ENCODE data around the gene NTRK1.
A peak's percentile ranks its signal among the peaks of the same experiment; 100 is the strongest.

NTRK1 gene

GRCh38 chr1:156874572-156875340 is 14.1 kb downstream of the NTRK1 start:
- H3K4me3 ChIP-seq (ENCODE audit: low read depth, low read length): no peak overlapping the region
- DNase-seq (ENCODE audit: low read depth): no peak

GRCh38 chr1:156875341-156875615 is 14.6 kb downstream of the NTRK1 start:
- no peak for DNase-seq (ENCODE audit: low read depth)
- H3K4me3 ChIP-seq (ENCODE audit: low read depth, low read length): no peak overlapping the region

GRCh38 chr1:156876281-156876680 is 15.6 kb downstream of the NTRK1 start:
- DNase-seq (ENCODE audit: low read depth): no peak
- no peak overlapping the region for H3K4me3 ChIP-seq (ENCODE audit: low read depth, low read length)

GRCh38 chr1:156877433-156878170 is 16.9 kb downstream of the NTRK1 start:
- H3K4me3 ChIP-seq (ENCODE audit: low read depth, low read length): no peak overlapping the region
- DNase-seq (ENCODE audit: low read depth): no peak

- H3K4me3 ChIP-seq (ENCODE audit: low read depth, low read length): no peak overlapping the region
- no peak for DNase-seq (ENCODE audit: low read depth)
These were observed 19.2 kb downstream of the NTRK1 start for GRCh38 chr1:156879876-156880275.

GRCh38 chr1:156880473-156880872 is 19.8 kb downstream of the NTRK1 start:
- H3K4me3 ChIP-seq (ENCODE audit: low read depth, low read length): no peak overlapping the region
- DNase-seq (ENCODE audit: low read depth): no peak

GRCh38 chr1:156881101-156881500 is 20.4 kb downstream of the NTRK1 start:
- H3K4me3 ChIP-seq (ENCODE audit: low read depth, low read length): no peak overlapping the region
- DNase-seq (ENCODE audit: low read depth): no peak

GRCh38 chr1:156881663-156882062 is 21.0 kb downstream of the NTRK1 start:
- H3K4me3 ChIP-seq (ENCODE audit: low read depth, low read length): no peak overlapping the region

GRCh38 chr1:156882543-156882942 is 21.9 kb downstream of the NTRK1 start:
- no peak for DNase-seq (ENCODE audit: low read depth)
- H3K4me3 ChIP-seq (ENCODE audit: low read depth, low read length): no peak overlapping the region

More at GRCh38 chr1:156881663-156882062, 21.0 kb downstream of the NTRK1 start:
- no peak for DNase-seq (ENCODE audit: low read depth)

- no peak for DNase-seq (ENCODE audit: low read depth)
- no peak overlapping the region for H3K4me3 ChIP-seq (ENCODE audit: low read depth, low read length)
These were observed 23.3 kb downstream of the NTRK1 start for GRCh38 chr1:156883919-156884318.

- DNase-seq (ENCODE audit: low read depth): no peak
- no peak overlapping the region for H3K4me3 ChIP-seq (ENCODE audit: low read depth, low read length)
These were observed 24.0 kb downstream of the NTRK1 start for GRCh38 chr1:156884560-156885184.

GRCh38 chr1:156885314-156885713 is 24.6 kb downstream of the NTRK1 start:
- DNase-seq (ENCODE audit: low read depth): no peak
- no peak overlapping the region for H3K4me3 ChIP-seq (ENCODE audit: low read depth, low read length)

GRCh38 chr1:156885880-156886355 is 25.3 kb downstream of the NTRK1 start:
- no peak for DNase-seq (ENCODE audit: low read depth)
- H3K4me3 ChIP-seq (ENCODE audit: low read depth, low read length): no peak overlapping the region

GRCh38 chr1:156886583-156887281 is 26.1 kb downstream of the NTRK1 start:
- no peak for DNase-seq (ENCODE audit: low read depth)
- H3K4me3 ChIP-seq (ENCODE audit: low read depth, low read length): no peak overlapping the region

- DNase-seq (ENCODE audit: low read depth): no peak
- H3K4me3 ChIP-seq (ENCODE audit: low read depth, low read length): no peak overlapping the region
These were observed 26.7 kb downstream of the NTRK1 start for GRCh38 chr1:156887317-156887716.

GRCh38 chr1:156887734-156888133 is 27.1 kb downstream of the NTRK1 start:
- H3K4me3 ChIP-seq (ENCODE audit: low read depth, low read length): no peak overlapping the region
- DNase-seq (ENCODE audit: low read depth): no peak

- DNase-seq (ENCODE audit: low read depth): no peak
- H3K4me3 ChIP-seq (ENCODE audit: low read depth, low read length): no peak overlapping the region
These were observed 29.3 kb downstream of the NTRK1 start for GRCh38 chr1:156889802-156890580.

GRCh38 chr1:156892190-156893047 is 31.8 kb downstream of the NTRK1 start:
- H3K4me3 ChIP-seq (ENCODE audit: low read depth, low read length): peak overlapping the region; percentile 27
- DNase-seq (ENCODE audit: low read depth): peak; percentile 53

Data from skeletal muscle cell (primary cell).